ENCODE data around the gene SLC24A4.

Gene SLC24A4

GRCh38 chr14:92323011-92323915 is at the start of gene SLC24A4:
TSS of gene SLC24A4 (plus strand) at chr14:92323165. CDS start at chr14:92323831, 666 bp downstream.
- FAIRE-seq, result no peak

- FAIRE-seq, result no peak
These were observed 49.8 kb upstream of the SLC24A4 start for GRCh38 chr14:92273166-92273565.

GRCh38 chr14:92274055-92274454 is 48.9 kb upstream of the SLC24A4 start:
- no peak for FAIRE-seq

DNA sequence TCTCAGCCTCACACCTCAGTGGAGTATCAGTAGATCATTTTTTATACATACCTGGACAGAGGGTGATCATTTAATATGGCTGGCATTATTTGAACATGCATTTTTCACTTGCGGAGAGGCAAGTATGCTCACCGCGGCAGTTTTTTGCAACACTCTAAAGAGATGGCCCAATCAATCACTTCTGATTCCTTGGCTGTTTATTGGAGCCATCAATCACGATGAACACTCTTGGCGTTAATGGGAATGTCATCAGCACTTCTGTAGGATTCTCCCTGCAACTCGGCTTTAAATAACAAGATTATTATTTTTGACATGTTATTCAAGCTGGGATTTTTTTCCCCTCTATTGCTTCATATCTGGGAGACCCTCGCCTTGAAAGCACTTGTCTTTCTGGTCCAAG is 46.9 kb upstream of the SLC24A4 start:
- no peak for FAIRE-seq

DNA sequence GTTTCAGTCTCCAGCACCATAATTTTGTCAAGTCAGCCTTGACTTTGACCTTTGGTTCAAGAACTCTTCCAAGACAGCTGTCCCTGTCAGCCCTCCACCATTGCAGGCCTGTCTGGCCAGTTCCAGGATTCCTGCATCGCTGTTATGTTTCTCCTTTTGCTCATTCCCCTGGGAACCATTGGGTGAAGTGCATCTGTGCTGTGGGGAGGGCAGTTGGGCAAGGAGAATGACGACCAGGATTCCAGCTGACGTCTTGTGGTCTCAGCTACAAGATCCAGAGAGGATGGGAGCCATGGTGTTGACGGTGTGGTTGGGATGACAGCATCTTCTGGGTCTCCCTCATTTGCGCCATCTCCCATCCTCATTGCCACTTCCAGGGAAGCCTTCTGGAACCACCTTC is 45.9 kb upstream of the SLC24A4 start:
- no peak for FAIRE-seq

DNA sequence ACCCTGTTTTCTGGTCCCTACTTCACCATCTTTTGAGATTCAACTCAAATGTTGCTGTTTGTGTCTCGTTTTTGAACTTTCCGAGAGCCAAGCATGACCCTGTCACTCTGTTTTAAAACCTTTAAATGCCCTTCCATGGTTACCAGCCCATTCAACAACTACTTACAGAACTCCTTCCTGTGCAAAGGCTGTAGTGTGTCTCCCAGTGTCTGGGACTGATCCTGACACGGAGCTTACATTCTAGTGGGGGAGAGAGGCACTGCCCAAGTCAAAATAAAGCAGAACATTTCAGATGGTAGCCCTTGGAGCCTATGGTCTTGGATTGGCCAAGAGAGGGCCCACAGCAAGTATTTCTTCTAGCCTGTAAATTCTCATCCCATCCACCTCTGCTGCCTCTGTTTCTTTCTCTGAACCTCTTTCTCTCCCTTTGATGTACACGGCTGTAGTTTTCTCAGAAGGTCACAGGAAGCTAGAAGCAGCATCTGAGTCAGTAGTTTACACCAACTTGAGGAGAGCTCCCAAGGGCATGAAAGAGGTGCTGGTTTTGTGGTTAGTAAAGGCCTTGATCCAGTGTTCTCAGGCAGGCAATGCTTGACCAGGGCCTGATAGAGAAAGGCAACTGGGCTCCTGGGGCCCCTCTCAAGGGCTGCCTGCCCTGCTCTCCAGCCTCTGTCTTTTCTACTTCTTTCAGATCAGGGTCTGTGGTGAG is 42.3 kb upstream of the SLC24A4 start:
- no peak for FAIRE-seq

DNA sequence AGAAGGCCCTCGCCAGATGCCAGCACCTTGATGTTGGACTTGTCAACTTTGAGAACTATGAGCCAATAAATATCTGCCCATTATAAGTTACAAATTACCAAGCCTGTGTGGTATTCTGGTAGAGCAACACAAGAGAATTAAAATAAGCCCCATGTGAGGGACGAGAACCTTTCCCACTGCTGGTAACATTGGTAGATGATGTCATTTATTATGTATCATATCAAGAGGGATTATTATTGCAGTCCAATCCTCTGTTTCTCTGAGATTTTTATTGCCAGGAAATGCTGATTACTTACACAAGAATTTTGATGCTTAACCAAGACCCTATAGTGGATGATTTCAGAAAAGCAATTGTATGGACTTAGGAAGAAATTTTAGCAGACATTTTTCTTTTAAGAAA is 40.3 kb upstream of the SLC24A4 start:
- FAIRE-seq, result no peak

- no peak for FAIRE-seq
These were observed 37.7 kb upstream of the SLC24A4 start for GRCh38 chr14:92285311-92285710.

GRCh38 chr14:92287987-92288386 is 35.0 kb upstream of the SLC24A4 start:
- FAIRE-seq, result no peak

GRCh38 chr14:92288994-92289660 is 33.8 kb upstream of the SLC24A4 start:
- FAIRE-seq, result no peak

GRCh38 chr14:92292673-92293072 is 30.3 kb upstream of the SLC24A4 start:
- no peak for FAIRE-seq

GRCh38 chr14:92294506-92294905 is 28.5 kb upstream of the SLC24A4 start:
- no peak for FAIRE-seq

DNA sequence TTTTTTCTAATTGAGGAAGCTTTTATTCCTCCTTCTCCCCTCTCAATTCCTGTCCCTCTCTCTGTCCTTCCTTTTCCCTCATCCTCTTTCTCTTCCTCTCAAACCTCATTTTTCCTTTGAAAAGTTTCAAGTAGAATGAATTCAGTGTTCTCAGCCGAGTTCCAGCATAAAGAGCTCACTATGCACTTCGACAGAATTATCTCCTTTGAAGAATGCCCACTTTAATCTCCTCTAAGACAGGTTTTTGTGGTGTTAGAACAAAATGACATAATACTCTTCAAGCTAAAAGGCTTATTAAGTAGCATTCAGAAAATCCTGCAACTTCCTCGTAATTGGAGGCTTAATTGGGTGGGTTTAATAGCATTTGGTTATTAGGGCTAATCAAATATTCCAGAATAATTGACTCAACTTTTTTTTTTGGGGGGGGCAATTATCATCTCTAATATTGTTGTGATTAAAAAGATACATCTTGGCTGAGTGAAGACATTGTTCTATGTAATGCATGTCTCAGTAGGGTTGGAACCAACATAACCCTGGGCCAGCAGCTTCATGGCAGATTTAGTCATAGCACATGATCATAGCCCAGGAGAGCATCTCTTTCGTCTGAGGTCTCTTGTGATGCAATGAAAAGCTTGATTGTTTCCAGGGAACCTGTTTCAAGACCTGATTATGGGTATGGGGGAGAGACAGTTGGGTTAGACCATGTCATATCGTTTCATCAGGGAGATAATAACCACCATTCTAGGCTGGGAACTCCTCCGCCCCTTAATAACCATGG is 25.0 kb upstream of the SLC24A4 start:
- FAIRE-seq, result no peak

- FAIRE-seq, result no peak
These were observed 20.5 kb upstream of the SLC24A4 start for GRCh38 chr14:92302481-92302880.

DNA sequence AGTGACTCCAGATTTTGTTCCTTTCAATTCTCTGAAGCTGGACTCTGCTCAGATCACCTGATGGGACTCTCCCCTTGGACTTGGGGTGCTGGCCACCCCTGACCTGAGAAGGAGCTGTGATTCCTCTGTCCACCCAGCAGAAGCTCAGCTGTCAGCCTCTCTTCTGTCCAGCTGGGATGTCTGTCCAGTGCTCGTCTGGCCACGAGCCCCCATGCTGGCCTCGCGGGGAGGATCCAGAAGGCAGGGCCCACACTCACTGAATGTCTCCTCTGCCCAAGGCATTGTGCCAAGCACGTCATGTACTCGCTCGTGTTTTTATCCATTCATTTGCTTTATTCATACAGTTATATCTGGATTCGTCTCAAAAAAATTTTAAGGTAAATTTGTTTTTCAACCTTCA is 14.2 kb upstream of the SLC24A4 start:
- no peak for FAIRE-seq

DNA sequence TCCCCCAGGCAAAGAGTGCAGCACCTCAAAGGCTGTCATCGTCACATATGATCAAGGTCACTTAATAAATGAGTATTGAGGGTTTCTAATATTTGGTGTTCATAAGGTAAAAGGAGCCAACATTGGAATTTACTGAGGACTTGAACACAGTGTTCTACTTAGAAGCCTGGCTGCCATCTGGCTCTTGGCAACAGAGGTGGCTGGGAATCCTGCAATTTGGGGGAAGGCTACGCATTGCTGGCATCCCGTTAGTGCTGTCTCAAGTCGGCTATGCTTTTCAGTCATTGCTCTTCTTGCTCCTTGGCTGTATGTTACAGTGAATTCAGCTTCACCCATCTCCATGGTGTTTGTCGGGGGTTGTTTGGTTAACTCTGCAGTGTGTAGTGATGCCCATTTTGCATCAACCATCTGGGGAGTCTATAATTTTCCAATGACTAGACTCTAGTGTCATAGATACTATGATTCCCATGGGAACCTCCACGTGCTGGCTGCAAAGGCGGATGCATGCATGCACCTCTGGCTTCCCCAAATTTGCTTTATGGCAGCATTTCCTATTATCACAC is 12.9 kb upstream of the SLC24A4 start:
- FAIRE-seq, result no peak

- no peak for FAIRE-seq
These were observed 12.1 kb upstream of the SLC24A4 start for GRCh38 chr14:92310776-92311375.

DNA sequence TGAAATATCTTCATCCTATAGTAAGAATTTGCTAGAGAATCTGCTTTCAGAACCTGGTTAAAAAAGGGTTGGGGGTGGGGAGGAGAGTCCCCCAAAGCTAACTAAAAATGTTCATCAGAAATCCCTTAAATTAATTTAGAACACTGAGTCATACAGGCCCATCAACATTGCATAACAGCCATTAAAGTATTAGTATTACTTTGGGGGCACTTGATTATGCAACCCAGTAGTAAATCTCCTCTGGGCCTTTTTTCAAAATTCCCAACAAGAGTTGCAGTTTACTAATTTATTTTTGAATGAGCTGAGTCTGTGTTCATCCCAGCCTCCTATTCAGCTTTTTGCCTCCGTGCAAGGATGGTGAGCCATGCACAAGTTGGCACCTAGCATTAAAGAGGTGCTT is 8.8 kb upstream of the SLC24A4 start:
- no peak for FAIRE-seq

GRCh38 chr14:92315050-92315805 is 7.7 kb upstream of the SLC24A4 start:
- FAIRE-seq, result no peak

DNA sequence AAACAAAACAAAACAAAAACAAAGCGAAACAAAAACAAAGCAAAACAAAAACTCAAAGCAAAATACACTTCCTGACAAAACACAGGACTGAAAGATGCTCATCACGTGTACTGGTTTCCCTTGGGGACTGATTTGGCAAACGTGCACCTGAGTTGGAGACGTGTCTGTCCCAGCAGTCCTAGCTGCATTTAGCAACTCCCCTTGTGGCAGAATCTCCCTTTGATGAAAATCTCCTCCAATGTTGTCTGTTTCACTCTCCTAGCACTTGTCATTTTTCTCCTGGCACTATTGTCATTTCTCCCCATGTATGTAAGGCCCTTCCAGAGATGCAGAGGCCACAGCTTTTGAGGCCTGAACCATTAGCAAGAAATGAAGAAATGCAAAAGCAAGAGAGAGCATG is 6.8 kb upstream of the SLC24A4 start:
- no peak for FAIRE-seq

DNA sequence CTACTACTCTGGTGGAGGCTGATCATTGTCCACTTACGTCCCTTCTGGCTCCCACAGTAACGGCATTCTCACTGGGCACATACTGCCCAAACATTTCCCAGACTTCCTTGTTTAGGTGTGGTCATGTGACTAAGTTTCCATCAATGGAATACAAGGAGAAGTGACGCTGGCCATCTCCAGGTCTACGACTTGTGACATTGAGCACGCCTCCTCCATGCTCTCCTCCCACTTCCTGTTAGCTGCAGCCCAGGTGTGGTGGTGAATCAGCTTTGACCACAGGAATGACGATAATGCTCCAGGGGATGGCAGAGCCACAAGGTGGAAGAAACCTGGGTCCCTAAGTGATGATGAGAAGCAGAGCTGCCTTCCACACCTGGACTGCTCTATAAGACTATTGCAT is 6.0 kb upstream of the SLC24A4 start:
- FAIRE-seq, result no peak

All from colon (tissue), 2 donors.